Measurements from ENCODE around the gene CHST15.

The CHST15 gene

DNA sequence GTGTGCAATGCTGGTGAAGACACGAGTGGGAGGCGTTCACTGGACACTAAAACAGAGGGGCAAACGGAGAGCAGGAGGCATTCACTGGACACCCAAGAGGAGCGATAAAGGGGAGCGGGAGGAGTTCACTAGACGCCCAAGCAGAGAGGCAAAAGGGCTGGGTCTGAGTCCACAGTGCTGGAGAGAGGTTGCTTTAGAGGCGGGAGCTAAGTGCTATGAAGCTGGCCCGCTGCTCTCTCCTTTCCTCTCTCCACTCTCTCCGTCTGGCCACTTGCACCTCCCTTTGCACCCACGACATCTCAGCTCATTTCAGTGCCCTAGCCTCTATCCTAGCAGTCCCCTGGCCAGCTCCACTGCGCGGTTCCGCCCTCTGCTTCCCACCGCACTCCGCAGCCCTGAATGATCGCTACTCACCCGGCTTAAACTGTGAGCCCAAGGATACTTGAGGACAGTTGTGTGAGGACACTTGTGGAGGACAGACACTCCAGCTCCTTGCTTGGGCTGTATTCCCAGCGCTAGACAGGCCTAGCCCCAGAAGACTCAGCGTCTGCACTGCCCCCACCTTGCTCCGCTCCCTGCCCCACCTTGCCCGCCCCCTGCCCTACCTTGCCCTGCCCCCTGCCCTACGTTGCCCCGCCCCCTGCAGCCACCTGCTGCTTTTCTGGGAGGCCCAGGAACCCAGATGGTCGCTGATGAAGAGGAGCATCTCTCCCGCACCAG lies 123.0 kb downstream of the CHST15 start:
- no peaks in the 10 kb centered on the region for H3K36me3 ChIP-seq (ENCODE audit: control insufficient read depth, insufficient read depth, low read length)
- H3K9me3 ChIP-seq (ENCODE audit: control insufficient read depth, low read length): peaks cover 6% of the 10 kb centered on the region
- H3K4me1 ChIP-seq (ENCODE audit: control insufficient read depth, insufficient read depth, low read length, poor library complexity, severe bottlenecking): peaks cover 19% of the 10 kb centered on the region
- H3K4me3 ChIP-seq (ENCODE audit: extremely low read depth, insufficient read depth, low read length, poor library complexity, severe bottlenecking): no peak overlapping the region
- no peak overlapping the region for H3K27ac ChIP-seq (ENCODE audit: low read depth, low read length, severe bottlenecking)
- WGBS, 2 experiments (ENCODE audit: insufficient coverage in 2 of 2): 61 to 73% methylated on average over 15 to 19 of the region's 25 CpGs

DNA sequence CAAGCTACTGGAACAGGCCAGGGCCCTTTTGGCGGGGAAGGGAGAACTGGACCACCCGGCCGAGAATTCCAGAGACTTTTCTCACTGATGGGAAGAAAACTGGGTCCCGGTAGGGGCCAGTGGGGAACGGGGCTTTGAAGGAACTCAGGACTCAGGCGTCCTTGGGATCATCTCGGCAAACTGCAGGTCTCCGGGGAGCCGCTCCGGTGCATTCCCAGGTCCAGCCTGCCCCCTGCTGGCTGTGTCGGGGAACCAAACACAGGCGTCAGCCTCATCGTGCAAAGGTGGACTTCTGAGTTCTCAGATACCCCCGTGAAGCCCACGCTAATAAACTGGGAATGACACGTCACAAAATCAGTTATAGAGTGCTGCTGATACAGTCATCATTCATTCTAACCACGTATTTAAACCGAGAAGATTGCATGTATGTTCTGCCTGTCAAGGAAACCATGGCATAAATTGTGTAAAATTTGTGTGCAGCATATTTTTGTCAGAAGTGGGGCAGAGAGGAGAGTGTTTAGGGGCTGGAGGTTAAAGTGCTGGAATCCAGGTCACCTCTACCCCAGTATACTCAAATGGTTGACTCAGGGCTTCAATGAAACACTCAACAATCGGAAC lies 125.7 kb downstream of the CHST15 start:
- 13 to 14% methylated on average over 13 to 16 of the region's 19 CpGs for WGBS, 2 experiments (ENCODE audit: insufficient coverage in 2 of 2)
- H3K27ac ChIP-seq (ENCODE audit: low read depth, low read length, severe bottlenecking): no peak overlapping the region

DNA sequence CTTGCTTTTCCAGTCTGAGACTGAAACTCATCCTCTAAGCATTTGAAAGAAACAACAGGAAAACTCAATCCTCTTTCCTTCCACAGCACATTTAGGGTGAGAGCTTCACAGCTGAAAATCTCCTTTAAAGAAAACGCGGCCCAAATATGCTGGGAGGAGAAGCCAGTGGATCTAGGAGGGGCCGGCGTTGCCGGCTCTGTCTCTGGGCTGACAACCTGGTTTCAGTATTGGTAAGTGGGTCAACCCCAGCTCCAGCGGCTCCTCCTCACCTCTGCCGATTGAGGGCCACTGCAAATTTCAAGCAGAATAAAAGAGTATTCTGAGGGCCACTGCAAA lies 126.5 kb downstream of the CHST15 start:
- 76 to 90% methylated on average over 2 to 6 of the region's 7 CpGs for WGBS, 2 experiments (ENCODE audit: insufficient coverage in 2 of 2)
- no peaks in the 10 kb centered on the region for H3K9me3 ChIP-seq (ENCODE audit: control insufficient read depth, low read length)
- no peak overlapping the region for H3K27ac ChIP-seq (ENCODE audit: low read depth, low read length, severe bottlenecking)
- no peak overlapping the region for H3K4me3 ChIP-seq (ENCODE audit: extremely low read depth, insufficient read depth, low read length, poor library complexity, severe bottlenecking)
- H3K4me1 ChIP-seq (ENCODE audit: control insufficient read depth, insufficient read depth, low read length, poor library complexity, severe bottlenecking): peaks cover 30% of the 10 kb centered on the region
- no peaks in the 10 kb centered on the region for H3K36me3 ChIP-seq (ENCODE audit: control insufficient read depth, insufficient read depth, low read length)

More for the DNA sequence above, 125.7 kb downstream of the CHST15 start:
- Histone ChIP-seq H3K9me3 (ENCODE audit: control insufficient read depth, low read length) (no peaks in the 10 kb centered on the region), H3K4me3 (ENCODE audit: extremely low read depth, insufficient read depth, low read length, poor library complexity, severe bottlenecking) (no peak overlapping the region), H3K4me1 (ENCODE audit: control insufficient read depth, insufficient read depth, low read length, poor library complexity, severe bottlenecking) (peaks cover 30% of the 10 kb centered on the region), H3K36me3 (ENCODE audit: control insufficient read depth, insufficient read depth, low read length) (no peaks in the 10 kb centered on the region)

DNA sequence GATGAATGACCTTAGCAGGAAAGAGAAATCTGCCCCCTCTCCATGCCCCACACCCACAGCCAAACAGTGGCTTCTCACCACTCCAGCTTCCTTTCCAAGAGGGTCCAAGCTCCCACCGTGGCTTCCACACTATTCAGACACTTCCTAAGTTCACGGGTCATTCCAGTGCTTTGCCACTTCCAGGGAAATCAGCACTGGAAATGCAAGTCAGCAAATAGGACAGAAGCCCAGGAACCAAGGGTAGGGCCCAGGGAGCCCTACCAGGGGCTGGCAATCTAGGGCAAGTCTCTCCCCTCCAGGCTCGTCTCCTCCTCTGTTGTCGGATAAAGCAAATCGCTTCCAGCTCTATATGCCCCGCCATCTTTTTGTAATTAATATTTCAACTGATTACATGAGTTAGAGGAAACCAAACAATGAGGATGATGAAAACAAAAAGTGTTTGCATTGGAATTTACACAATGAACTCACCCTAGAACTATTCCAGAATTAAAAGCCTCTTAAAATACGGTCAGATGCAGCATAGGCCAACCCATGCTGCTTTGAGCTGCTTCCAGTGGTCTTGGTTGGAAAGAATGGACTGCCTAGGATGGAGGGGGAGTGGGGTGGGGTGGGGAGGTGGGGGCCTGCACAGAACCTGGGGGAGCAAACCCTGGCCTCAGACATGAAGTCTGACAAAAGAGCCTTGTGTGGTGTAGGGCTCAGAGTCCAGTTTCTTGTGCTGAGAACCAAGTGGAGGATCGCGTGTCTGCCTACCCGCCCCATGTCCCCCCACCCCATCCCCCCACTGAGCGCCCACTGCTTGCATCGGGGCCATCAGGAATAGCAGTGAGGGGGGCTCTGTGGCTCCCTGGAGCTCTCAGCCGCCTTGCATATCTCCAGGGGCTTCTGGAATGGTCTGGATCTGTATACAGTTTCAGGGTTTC lies 127.2 kb downstream of the CHST15 start:
- H3K4me1 ChIP-seq (ENCODE audit: control insufficient read depth, insufficient read depth, low read length, poor library complexity, severe bottlenecking): peaks cover 30% of the 10 kb centered on the region
- WGBS, 2 experiments (ENCODE audit: insufficient coverage in 2 of 2): 71 to 77% methylated on average over 3 to 4 of the region's 13 CpGs
- no peak overlapping the region for H3K4me3 ChIP-seq (ENCODE audit: extremely low read depth, insufficient read depth, low read length, poor library complexity, severe bottlenecking)
- no peaks in the 10 kb centered on the region for H3K9me3 ChIP-seq (ENCODE audit: control insufficient read depth, low read length)
- H3K27ac ChIP-seq (ENCODE audit: low read depth, low read length, severe bottlenecking): no peak overlapping the region
- no peaks in the 10 kb centered on the region for H3K36me3 ChIP-seq (ENCODE audit: control insufficient read depth, insufficient read depth, low read length)

DNA sequence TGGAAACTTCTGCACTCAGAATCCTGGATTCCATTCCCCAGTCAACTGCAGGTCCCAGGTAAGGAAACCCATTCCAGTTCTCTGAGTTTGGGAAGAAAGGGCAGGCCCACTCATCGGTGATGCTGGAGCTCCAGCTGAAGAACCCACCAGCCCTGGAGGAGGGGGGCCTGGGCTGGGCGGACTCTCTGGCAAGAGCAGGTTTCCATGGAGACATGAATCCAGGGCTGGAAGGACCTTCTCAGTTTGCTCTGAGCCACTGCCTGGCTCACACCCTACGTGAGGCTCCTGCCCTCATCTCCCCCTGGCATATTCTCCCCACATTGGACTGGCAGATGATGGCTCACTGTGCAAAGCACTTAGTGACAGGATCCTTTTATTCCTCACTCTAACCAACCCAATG lies 128.4 kb downstream of the CHST15 start:
- Histone ChIP-seq H3K4me3 (ENCODE audit: extremely low read depth, insufficient read depth, low read length, poor library complexity, severe bottlenecking) (no peak overlapping the region), H3K4me1 (ENCODE audit: control insufficient read depth, insufficient read depth, low read length, poor library complexity, severe bottlenecking) (peaks cover 30% of the 10 kb centered on the region), H3K27ac (ENCODE audit: low read depth, low read length, severe bottlenecking) (no peak overlapping the region), H3K9me3 (ENCODE audit: control insufficient read depth, low read length) (no peaks in the 10 kb centered on the region), H3K36me3 (ENCODE audit: control insufficient read depth, insufficient read depth, low read length) (no peaks in the 10 kb centered on the region)
- WGBS, 2 experiments (ENCODE audit: insufficient coverage in 2 of 2): 94 to 100% methylated on average over 1 to 2 of the region's 3 CpGs

DNA sequence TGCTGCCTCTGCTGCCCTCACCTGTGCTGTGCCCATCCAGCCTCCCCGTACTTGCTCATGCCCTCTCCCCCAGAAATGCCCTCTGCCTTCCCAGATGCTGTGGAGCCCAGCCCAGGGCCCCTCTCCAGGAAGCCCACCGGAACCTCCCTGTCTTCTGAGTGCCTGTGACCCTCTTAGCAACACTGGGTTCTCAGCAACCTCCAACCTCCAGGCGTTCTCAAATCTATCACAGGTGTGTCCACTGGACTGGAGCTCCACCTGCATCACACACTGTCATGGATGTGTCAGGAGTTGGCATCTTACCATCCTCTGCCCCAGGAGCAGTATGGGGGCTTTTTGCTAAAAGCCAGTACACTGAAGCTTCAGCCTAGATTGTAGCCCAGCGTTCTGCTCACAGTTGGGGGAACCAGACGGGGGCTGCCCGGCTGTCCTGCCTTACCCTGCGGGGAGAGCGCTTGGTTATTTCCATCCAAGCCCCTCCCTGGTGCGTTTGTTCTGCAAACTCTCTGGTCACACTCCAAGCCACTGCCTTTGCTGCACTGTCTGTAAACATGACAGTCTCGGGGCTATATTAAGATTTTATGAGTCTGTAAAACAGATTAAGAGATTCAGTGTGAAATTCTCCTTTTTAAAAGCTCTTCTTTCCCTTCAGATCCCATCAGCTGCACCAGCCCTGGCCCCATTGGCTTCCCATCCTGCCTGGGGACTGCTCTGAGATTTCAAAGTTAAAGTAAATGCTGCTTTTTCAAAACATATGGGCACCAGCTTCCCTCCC lies 130.5 kb downstream of the CHST15 start:
- Histone ChIP-seq H3K4me3 (ENCODE audit: extremely low read depth, insufficient read depth, low read length, poor library complexity, severe bottlenecking) (no peak overlapping the region), H3K27ac (ENCODE audit: low read depth, low read length, severe bottlenecking) (no peak overlapping the region), H3K4me1 (ENCODE audit: control insufficient read depth, insufficient read depth, low read length, poor library complexity, severe bottlenecking) (peaks cover 30% of the 10 kb centered on the region), H3K9me3 (ENCODE audit: control insufficient read depth, low read length) (no peaks in the 10 kb centered on the region), H3K36me3 (ENCODE audit: control insufficient read depth, insufficient read depth, low read length) (no peaks in the 10 kb centered on the region)
- 93 to 97% methylated on average over 8 to 9 of the region's 10 CpGs for whole genome bisulfite sequencing, 2 experiments (ENCODE audit: insufficient coverage in 2 of 2)

DNA sequence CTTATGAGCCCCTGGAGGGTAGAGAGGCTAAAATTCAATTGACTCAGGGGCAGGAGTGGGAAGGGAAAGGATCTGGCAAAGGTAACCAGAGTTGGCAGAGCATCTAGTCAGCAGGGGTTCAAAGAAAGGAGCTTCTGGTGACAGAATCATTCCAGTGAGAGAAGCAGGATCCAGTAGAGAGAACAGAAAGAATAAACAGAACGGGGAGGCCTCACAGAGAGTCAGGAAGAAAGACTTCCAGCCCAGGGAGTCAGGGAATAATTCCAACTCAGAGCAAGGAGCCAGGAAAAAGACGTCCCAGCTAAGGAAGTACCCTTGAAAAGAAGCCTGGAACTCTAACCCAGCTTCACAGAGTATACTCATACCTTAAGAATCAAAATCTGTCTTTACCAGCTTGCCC lies 135.2 kb downstream of the CHST15 start:
- H3K36me3 ChIP-seq (ENCODE audit: control insufficient read depth, insufficient read depth, low read length): no peaks in the 10 kb centered on the region
- H3K9me3 ChIP-seq (ENCODE audit: control insufficient read depth, low read length): no peaks in the 10 kb centered on the region
- no peak overlapping the region for H3K4me3 ChIP-seq (ENCODE audit: extremely low read depth, insufficient read depth, low read length, poor library complexity, severe bottlenecking)
- no peaks in the 10 kb centered on the region for H3K4me1 ChIP-seq (ENCODE audit: control insufficient read depth, insufficient read depth, low read length, poor library complexity, severe bottlenecking)
- no peak overlapping the region for H3K27ac ChIP-seq (ENCODE audit: low read depth, low read length, severe bottlenecking)
- WGBS, 2 experiments (ENCODE audit: insufficient coverage in 2 of 2): 77 to 88% methylated on average over 1 to 2 of the region's 2 CpGs
